Colonic mucosa (tissue), 4 donors: ENCODE measurements around the gene ZNF273. TPM values are rescaled to one million over a fixed set of nuclear protein-coding genes. Genes with fewer than 3 reads are reported as not detected.
"Not testable (repeated sequence)": the region's sequence is repeated elsewhere in the genome, so short reads cannot be mapped to it uniquely, and the experiment has no call there.

Experiments used
- DNase-seq: peaks from one replicate; pipeline ENCODE4 v3.0.0-alpha.2; 2020
- H3K27ac ChIP-seq: fragments of 200-600 bp; one replicate; pipeline ENCODE4 v1.8.0; 2021
- H3K27me3 ChIP-seq: fragments of 200-600 bp; one replicate; pipeline ENCODE4 v1.8.0; 2021
- H3K36me3 ChIP-seq: fragments of 200-600 bp; one replicate; pipeline ENCODE4 v1.8.0; 2021
- H3K4me1 ChIP-seq: fragments of 200-600 bp; one replicate; pipeline ENCODE4 v1.8.0; 2021; ENCODE audit warnings: mild to moderate bottlenecking
- H3K4me3 ChIP-seq: fragments of 200-600 bp; one replicate; pipeline ENCODE4 v1.8.0; 2021
- H3K9ac ChIP-seq, 2 donors: one replicate each; pipeline ENCODE4 v1.7.0; 2013; ENCODE audit warnings: control low read depth in 2 of 2, low read depth in 2 of 2, low read length in 2 of 2
- H3K9me3 ChIP-seq: fragments of 200-600 bp; one replicate; pipeline ENCODE4 v1.8.0; 2021
- CTCF ChIP-seq: fragments of 200-600 bp; IDR thresholded peaks from one replicate; pipeline ENCODE4 v1.8.0; 2022; ENCODE audit warnings: antibody characterized with exemption, mild to moderate bottlenecking
- intact Hi-C: fragments of 100-400 bp; cut with DNase I; formaldehyde crosslinking; loops from one replicate; pipeline ENCODE4 v1.14.1; 2022
- total RNA-seq, 2 donors: library from RNA; stranded (reverse); fragmentation: NEBNext Ultra II Directional in 1 of 2; extraction: Animal tissue kit (Norgen Biotek cat#: 25700) in 1 of 2; gene quantifications; one replicate each; pipeline ENCODE4 v1.2.1, GENCODE V29; 2021
- donor health status: healthy.
- donor health status: DM: no; HTN: no; CAD: no.
- donor health status: DM: no; HTN: no; CAD: no.

The ZNF273 gene
- 1 to 10 TPM; 5.0 to 7.1 TPM for total RNA-seq

GRCh38 chr7:64902806-64903721 is at the start of gene ZNF273:
Gene ZNF273, plus strand, starts transcription at chr7:64903273. Its CDS starts 45 bp downstream, at chr7:64903318.
- intact Hi-C loops: loop anchor here (10.0 kb wide), 1 partner anchor 102 kb away; the partner anchor contains the start of gene ERV3-1
- Histone ChIP-seq H3K9ac (peak within 1 kb of the TSS; percentile 70 to 74), H3K9me3 (no peaks in the 10 kb centered on the region), H3K4me3 (peak within 1 kb of the TSS; percentile 82), H3K27ac (peak within 1 kb of the TSS; percentile 35), H3K36me3 (no peaks in the 10 kb centered on the region), H3K27me3 (no peaks in the 10 kb centered on the region), H3K4me1 (no peaks in the 10 kb centered on the region)
- TF ChIP-seq CTCF: no peak
- DNase-seq: peak; percentile 97

- Histone ChIP-seq H3K9ac (no peak overlapping the region), H3K9me3 (no peaks in the 10 kb centered on the region), H3K27me3 (no peaks in the 10 kb centered on the region), H3K27ac (no peak overlapping the region), H3K4me3 (no peak overlapping the region), H3K4me1 (no peaks in the 10 kb centered on the region), H3K36me3 (no peaks in the 10 kb centered on the region)
- intact Hi-C loops: no loop called here
- no peak for TF ChIP-seq CTCF
- DNase-seq: no peak
Measured at GRCh38 chr7:64853679-64854078, 49.4 kb upstream of the ZNF273 start.

GRCh38 chr7:64854969-64855368 is 48.1 kb upstream of the ZNF273 start:
- intact Hi-C loops: no loop called here
- Histone ChIP-seq H3K27ac (no peak overlapping the region), H3K36me3 (no peaks in the 10 kb centered on the region), H3K4me3 (no peak overlapping the region), H3K9ac (no peak overlapping the region), H3K27me3 (no peaks in the 10 kb centered on the region), H3K4me1 (no peaks in the 10 kb centered on the region), H3K9me3 (no peaks in the 10 kb centered on the region)
- no peak for DNase-seq
- no peak for TF ChIP-seq CTCF

- H3K27ac ChIP-seq: no peak overlapping the region
- no peaks in the 10 kb centered on the region for H3K36me3 ChIP-seq
- intact Hi-C loops: no loop called here
- no peak for DNase-seq
- no peak overlapping the region for H3K4me3 ChIP-seq
- no peak overlapping the region for H3K9ac ChIP-seq
- H3K9me3 ChIP-seq: no peaks in the 10 kb centered on the region
- no peak for TF ChIP-seq CTCF
- no peaks in the 10 kb centered on the region for H3K27me3 ChIP-seq
- H3K4me1 ChIP-seq: no peaks in the 10 kb centered on the region
Measured at GRCh38 chr7:64863021-64863420, 40.1 kb upstream of the ZNF273 start.

- H3K27me3 ChIP-seq, DNase-seq, H3K9me3 ChIP-seq, H3K4me3 ChIP-seq, H3K36me3 ChIP-seq, H3K4me1 ChIP-seq, H3K27ac ChIP-seq, H3K9ac ChIP-seq, intact Hi-C loops: not testable (repeated sequence)
Measured at GRCh38 chr7:64863530-64863929, 39.5 kb upstream of the ZNF273 start.

GRCh38 chr7:64863969-64864368 is 39.1 kb upstream of the ZNF273 start:
- Histone ChIP-seq H3K4me3 (no peak overlapping the region), H3K9ac (no peak overlapping the region), H3K4me1 (no peaks in the 10 kb centered on the region), H3K27ac (no peak overlapping the region), H3K36me3 (no peaks in the 10 kb centered on the region), H3K27me3 (no peaks in the 10 kb centered on the region), H3K9me3 (no peaks in the 10 kb centered on the region)
- intact Hi-C loops: no loop called here
- TF ChIP-seq CTCF: no peak
- DNase-seq: no peak
